ENCODE results near the gene KCNG4. TPM values are rescaled to one million over a fixed set of nuclear protein-coding genes. Genes with fewer than 3 reads are reported as not detected.

The KCNG4 gene
- total and polyA plus RNA-seq, 10 of the 15 experiments (the other 5 are each of a cell fraction or from before 2014, with no cell fraction given): not detected

GRCh38 chr16:84174396-84174795 lies 65.4 kb downstream of the KCNG4 start:
- Histone ChIP-seq H4K20me1 (ENCODE audit: control insufficient read depth, insufficient read depth) (no peaks in the 10 kb centered on the region), H3K27me3 (replicated peaks in 1 of 2; ENCODE audit: control insufficient read depth in 2 of 2, insufficient read depth in 2 of 2, low read length in 1 of 2) (no peaks in the 10 kb centered on the region), H2AFZ (ENCODE audit: control insufficient read depth, low read depth, low read length) (no peak overlapping the region), H3K9ac (ENCODE audit: control insufficient read depth, insufficient read depth, low read length) (no peak overlapping the region), H3K4me1 (ENCODE audit: control insufficient read depth, insufficient read depth, low read length) (peaks cover 13% of the 10 kb centered on the region), H3K9me3 (replicated peaks; ENCODE audit: control insufficient read depth, insufficient read depth, low read length) (no peaks in the 10 kb centered on the region), H3K27ac (ENCODE audit: control insufficient read depth, insufficient read depth) (no peak overlapping the region), H3K36me3 (ENCODE audit: control insufficient read depth in 2 of 2, insufficient read depth in 2 of 2, low read length in 1 of 2) (peaks cover 5 to 6% of the 10 kb centered on the region in 2 experiments; a peak in 3 of 4 replicates), H3K79me2 (ENCODE audit: control insufficient read depth, insufficient read depth, low read length) (no peaks in the 10 kb centered on the region), H3K4me3 (no peak overlapping the region), H3K4me2 (ENCODE audit: control insufficient read depth, insufficient read depth) (no peak overlapping the region)
- ATAC-seq (no peak), FAIRE-seq (no peak), DNase-seq (ENCODE audit: low read depth, low spot score) (no peak)
- in situ Hi-C loops (cut with MboI) (no loop called here), intact Hi-C loops (cut with micrococcal nuclease; ENCODE audit: unreplicated experiment) (no loop called here)
- no TSS peak for BruUV-seq (replicated peaks)
- ChIA-PET RAD21 (ENCODE audit: unreplicated experiment) (interaction anchor here (1.4 kb wide), 1 partner anchor 13 kb away, joined by 5 read pairs; the partner anchor contains the start of gene TAF1C), CTCF (interaction anchor here (1.6 to 7.1 kb wide), 4 partner anchors 12 to 109 kb away, joined by 6 to 82 read pairs (median 20); partner anchors contain the start of gene TAF1C), SMC1A (ENCODE audit: uncharacterized antibody, unreplicated experiment) (interaction anchor here (1.1 to 2.4 kb wide), 4 partner anchors 74 to 90 kb away, joined by 3 to 12 read pairs (median 3); no protein-coding TSS in a partner anchor), POLR2A (no interaction called here)
- TF ChIP-seq SMARCA5 (IDR thresholded peaks at IDR 0.05) (no peak), GATAD2B (conservative IDR thresholded peaks at IDR 0.05; ENCODE audit: low read depth) (no peak), SIX5 (IDR thresholded peaks at IDR 0.05; ENCODE audit: low read depth, low read length, severe bottlenecking) (no peak), HCFC1 (IDR thresholded peaks at IDR 0.05; ENCODE audit: low read length) (no peak), RFX5 (IDR thresholded peaks at IDR 0.05; ENCODE audit: low read depth, low read length) (no peak), WRNIP1 (IDR thresholded peaks at IDR 0.05; ENCODE audit: borderline replicate concordance, low read depth, low read length) (no peak), BHLHE40 (IDR thresholded peaks at IDR 0.05; ENCODE audit: borderline replicate concordance in 1 of 2, low read depth in 2 of 2, low read length in 1 of 2) (no peak), ESRRA (IDR thresholded peaks at IDR 0.05; ENCODE audit: low read length) (no peak), EZH2 (IDR thresholded peaks at IDR 0.05; ENCODE audit: borderline replicate concordance, control insufficient read depth, low read depth, low read length) (no peak), ZNF24 (IDR thresholded peaks at IDR 0.05) (no peak), RELB (IDR thresholded peaks at IDR 0.05; ENCODE audit: low read depth) (no peak), CBX5 (IDR thresholded peaks at IDR 0.05; ENCODE audit: low read depth) (no peak), YBX1 (IDR thresholded peaks at IDR 0.05) (no peak)
- TF ChIP-seq, protein P1, sequence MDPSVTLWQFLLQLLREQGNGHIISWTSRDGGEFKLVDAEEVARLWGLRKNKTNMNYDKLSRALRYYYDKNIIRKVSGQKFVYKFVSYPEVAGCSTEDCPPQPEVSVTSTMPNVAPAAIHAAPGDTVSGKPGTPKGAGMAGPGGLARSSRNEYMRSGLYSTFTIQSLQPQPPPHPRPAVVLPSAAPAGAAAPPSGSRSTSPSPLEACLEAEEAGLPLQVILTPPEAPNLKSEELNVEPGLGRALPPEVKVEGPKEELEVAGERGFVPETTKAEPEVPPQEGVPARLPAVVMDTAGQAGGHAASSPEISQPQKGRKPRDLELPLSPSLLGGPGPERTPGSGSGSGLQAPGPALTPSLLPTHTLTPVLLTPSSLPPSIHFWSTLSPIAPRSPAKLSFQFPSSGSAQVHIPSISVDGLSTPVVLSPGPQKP (IDR thresholded peaks at IDR 0.05; ENCODE audit: low read depth, low read length): no peak
- WGBS (ENCODE audit: insufficient coverage, insufficient replicate concordance, low lambda C conversion rate, missing lambda C conversion rate): 69% methylated on average over 11 of the region's 11 CpGs

Data from GM12878 (cell line).